ENCODE data around the gene CPVL.

The CPVL gene

GRCh38 chr7:29000717-29001076 is 145.6 kb downstream of the CPVL start:
- no peak for DNase-seq (ENCODE audit: low spot score)

- no peak for DNase-seq (ENCODE audit: low spot score)
These were observed 146.2 kb downstream of the CPVL start for GRCh38 chr7:28999895-29000716.

GRCh38 chr7:28999427-28999826 is 146.9 kb downstream of the CPVL start:
- DNase-seq (ENCODE audit: low spot score), result no peak

GRCh38 chr7:28998105-28998504 is 148.2 kb downstream of the CPVL start:
- no peak for DNase-seq (ENCODE audit: low spot score)

- DNase-seq (ENCODE audit: low spot score), result no peak
These were observed 149.5 kb downstream of the CPVL start for GRCh38 chr7:28996836-28997235.

GRCh38 chr7:28993371-28993770 is 153.0 kb downstream of the CPVL start:
- DNase-seq (ENCODE audit: low spot score), result no peak

GRCh38 chr7:28992798-28993197 is 153.5 kb downstream of the CPVL start:
- no peak for DNase-seq (ENCODE audit: low spot score)

- no peak for DNase-seq (ENCODE audit: low spot score)
These were observed 156.0 kb downstream of the CPVL start for GRCh38 chr7:28990200-28990960.

- DNase-seq (ENCODE audit: low spot score), result no peak
These were observed 156.9 kb downstream of the CPVL start for GRCh38 chr7:28989211-28989980.

GRCh38 chr7:28988810-28989209 is 157.5 kb downstream of the CPVL start:
- no peak for DNase-seq (ENCODE audit: low spot score)

- DNase-seq (ENCODE audit: low spot score), result no peak
These were observed 158.2 kb downstream of the CPVL start for GRCh38 chr7:28988091-28988490.

- DNase-seq (ENCODE audit: low spot score), result no peak
These were observed 159.6 kb downstream of the CPVL start for GRCh38 chr7:28986765-28987110.

GRCh38 chr7:28986028-28986764 is 160.1 kb downstream of the CPVL start:
- DNase-seq (ENCODE audit: low spot score), result no peak

GRCh38 chr7:28984631-28985030 is 161.7 kb downstream of the CPVL start:
- peak; percentile 65 for DNase-seq (ENCODE audit: low spot score)

GRCh38 chr7:28984217-28984616 is 162.1 kb downstream of the CPVL start:
- DNase-seq (ENCODE audit: low spot score), result no peak

GRCh38 chr7:28983396-28984190 is 162.7 kb downstream of the CPVL start:
- DNase-seq (ENCODE audit: low spot score), result no peak

GRCh38 chr7:28981161-28981465 is 165.2 kb downstream of the CPVL start:
- no peak for DNase-seq (ENCODE audit: low spot score)

GRCh38 chr7:28980451-28981160 is 165.7 kb downstream of the CPVL start:
- no peak for DNase-seq (ENCODE audit: low spot score)

- DNase-seq (ENCODE audit: low spot score), result no peak
These were observed 166.6 kb downstream of the CPVL start for GRCh38 chr7:28979776-28980175.

- DNase-seq (ENCODE audit: low spot score), result no peak
These were observed 168.5 kb downstream of the CPVL start for GRCh38 chr7:28977881-28978280.

GRCh38 chr7:28976022-28976421 is 170.3 kb downstream of the CPVL start:
- no peak for DNase-seq (ENCODE audit: low spot score)
